DMS 273 (cell line): Measurements from ENCODE around the gene RBKS.

Experiments used
- DNase-seq: peaks from one replicate; lab custom pipeline; 2025; ENCODE audit not compliant: unreplicated experiment; lab: John Stamatoyannopoulos, UW

Gene RBKS

DNA sequence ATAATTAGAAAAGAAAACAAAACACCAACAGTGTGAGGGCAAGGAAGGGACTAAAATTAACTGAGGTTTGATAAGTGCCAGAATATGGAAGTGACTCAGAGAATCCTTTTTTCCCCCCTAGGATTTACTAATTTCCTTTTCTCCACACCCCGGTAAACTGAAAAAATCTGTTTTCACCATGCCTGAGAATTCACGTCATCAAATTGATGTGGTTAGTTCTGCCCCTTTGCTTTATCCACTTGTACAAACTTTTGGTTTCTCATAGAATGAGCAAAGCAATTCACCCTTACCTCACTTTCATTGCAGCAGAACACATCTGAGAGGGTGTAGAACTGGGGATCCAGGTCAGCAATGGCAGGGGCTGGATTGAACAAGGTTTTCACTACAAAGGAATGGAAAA is 57.8 kb downstream of the RBKS start:
- DNase-seq, result no peak

GRCh38 chr2:27831279-27832050 is 58.7 kb downstream of the RBKS start:
- DNase-seq, result no peak

DNA sequence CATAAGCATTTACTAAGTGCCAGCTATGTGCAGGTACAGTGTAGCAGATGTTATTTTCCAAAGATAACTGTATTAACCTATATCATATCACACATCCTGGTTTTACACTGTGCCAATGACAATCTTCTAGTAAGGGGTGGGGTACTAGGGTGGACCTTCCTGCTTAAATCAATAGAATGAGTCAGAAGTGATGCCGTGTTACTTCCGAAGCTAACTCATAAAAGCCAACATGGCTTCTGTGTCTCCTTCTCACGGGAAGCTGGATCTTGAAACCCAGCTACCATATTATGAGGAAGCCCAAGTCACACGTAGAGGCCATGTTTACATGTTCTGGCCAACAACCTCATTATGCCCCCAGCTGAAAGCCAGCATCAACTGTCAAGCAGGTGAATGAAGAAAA is 59.5 kb downstream of the RBKS start:
- no peak for DNase-seq

- DNase-seq, result no peak
Observed at GRCh38 chr2:27829791-27830190, 60.4 kb downstream of the RBKS start.

GRCh38 chr2:27828305-27828704 is 61.9 kb downstream of the RBKS start:
- DNase-seq, result no peak

DNA sequence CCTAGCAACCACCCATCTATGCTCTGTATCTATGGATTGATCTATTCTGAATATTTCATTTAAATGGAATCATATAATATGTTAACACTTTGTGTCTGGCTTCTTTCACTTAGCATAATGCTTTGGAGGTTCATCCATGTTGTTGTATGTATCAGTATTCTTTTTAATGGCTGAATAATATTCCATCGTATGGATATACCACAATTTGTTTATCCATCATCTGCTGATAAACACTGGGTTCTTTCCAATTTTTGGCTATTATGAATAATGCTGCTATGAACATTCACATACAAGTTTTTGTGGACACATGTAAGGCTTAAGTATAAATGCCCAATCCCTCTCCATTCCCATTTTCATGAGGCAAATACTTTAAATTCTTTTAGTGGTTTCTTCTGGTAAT is 65.8 kb downstream of the RBKS start:
- no peak for DNase-seq

GRCh38 chr2:27823569-27823968 is 66.6 kb downstream of the RBKS start:
- no peak for DNase-seq

DNA sequence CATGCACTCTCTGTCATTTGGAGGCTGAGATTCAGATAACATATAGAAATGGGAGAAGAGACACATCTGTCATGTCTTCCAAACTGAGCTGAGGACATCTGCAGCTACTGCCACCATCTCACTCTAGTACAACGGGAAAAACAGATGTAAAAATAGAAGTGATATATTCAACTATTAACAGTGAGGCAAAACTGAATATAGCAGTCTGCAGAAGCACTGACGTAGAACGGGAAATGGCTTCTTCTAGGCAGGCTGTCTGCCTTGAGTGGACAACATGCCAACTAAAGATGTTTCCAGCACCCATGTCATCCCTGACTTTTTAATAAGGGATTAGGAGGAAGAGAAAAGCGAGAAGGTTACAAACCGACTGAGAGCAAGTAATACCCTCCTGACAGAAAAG is 67.1 kb downstream of the RBKS start:
- no peak for DNase-seq

DNA sequence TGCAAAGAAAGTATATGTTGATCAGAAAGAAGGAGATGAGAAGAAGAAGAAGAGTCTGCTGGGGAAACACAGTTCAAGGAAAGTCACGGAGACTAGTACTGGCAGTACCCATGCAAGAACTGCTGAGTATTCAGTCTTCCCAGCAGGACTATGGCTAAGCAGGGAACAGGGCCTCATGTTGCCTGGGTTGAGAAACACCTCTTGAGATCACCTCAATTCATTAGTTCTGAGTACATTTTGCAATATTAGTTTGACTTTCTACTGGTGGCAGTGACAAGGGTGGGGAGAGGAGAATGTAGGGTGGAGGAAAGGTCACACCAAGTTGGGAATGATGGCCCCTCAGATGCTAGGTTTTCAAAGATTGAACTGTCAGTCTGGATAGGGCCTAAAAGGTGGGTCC is 68.1 kb downstream of the RBKS start:
- no peak for DNase-seq

DNA sequence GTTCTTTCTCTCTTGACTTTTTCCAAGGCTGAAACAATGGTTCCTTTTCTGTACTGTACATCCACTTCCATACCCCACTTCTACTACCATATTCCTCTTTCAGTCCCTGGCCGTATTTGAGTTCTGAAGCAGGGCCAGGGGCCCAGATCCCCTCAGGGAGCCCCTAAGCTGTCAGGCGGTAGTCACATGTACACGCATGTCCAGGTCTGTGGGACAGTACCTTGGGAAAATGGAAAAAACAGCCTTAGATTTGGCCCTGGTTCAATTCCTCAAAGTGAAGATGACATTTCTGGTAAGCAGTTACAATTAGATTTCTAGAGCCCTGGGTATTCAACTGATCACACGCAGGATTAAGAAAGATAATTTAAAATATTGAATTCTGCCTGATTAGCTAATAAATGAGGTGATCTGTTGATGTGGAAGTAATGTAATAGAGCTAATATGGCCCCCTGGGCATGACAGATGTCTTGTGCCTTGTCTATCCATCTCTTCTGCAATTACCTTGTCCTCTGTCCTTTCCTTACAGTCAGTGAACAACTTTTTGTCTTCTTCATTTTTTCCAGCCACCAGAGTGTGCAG is 74.2 kb downstream of the RBKS start:
- no peak for DNase-seq

DNA sequence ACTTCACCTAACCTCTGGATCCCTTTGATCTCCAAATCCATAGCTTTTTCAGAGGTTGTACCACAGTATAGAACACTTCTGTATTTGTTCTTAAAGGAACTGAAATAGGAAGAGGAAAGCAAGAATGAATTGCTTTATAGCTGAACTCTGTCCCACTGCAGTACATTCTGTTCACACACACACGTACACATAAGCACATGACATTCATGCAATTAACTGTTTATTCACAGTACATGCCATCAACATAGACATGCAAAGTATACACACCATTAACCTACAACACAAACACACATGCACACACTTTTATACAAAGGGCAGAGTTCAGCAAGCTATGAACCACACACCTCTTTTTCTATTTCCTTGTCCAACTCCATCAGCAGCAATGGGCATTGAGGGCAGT is 75.4 kb downstream of the RBKS start:
- DNase-seq, result no peak

DNA sequence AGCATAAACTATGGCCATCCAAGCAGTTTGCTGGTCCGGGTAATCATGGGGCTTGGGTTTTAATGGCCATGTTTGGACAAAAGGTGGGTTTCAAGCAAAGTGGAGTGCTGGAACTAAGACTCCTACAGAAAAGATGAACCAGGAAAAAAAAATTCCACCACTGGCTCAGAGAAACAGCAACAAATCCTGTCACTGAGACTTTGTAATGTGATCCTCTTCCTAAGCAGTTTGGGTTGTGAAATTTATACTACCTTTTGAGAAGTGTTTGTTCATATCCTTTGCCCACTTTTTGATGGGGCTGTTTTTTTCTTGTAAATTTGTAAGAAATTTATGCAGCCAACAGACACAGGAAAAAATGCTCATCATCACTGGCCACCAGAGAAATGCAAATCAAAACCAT is 78.4 kb downstream of the RBKS start:
- no peak for DNase-seq

DNA sequence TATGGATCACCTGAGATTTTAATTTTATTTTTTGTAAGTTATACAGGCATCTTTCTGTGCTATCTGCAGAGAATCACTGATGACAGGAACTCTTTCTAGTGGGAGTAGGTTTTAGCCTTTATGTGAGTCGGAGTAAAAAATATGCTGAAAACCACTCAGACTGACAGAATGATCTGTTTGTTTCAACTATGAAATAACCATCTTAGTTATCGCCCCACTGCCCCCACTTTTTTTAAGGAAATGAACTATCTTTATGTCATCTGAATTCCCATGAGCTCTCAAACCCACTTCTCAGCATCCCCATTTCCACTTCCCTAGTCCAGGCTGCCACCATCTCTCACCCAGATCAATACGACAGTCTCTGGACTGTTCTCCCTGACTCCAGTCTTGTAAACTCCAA is 79.7 kb downstream of the RBKS start:
- no peak for DNase-seq

- no peak for DNase-seq
Observed at GRCh38 chr2:27809761-27810241, 80.4 kb downstream of the RBKS start.

DNA sequence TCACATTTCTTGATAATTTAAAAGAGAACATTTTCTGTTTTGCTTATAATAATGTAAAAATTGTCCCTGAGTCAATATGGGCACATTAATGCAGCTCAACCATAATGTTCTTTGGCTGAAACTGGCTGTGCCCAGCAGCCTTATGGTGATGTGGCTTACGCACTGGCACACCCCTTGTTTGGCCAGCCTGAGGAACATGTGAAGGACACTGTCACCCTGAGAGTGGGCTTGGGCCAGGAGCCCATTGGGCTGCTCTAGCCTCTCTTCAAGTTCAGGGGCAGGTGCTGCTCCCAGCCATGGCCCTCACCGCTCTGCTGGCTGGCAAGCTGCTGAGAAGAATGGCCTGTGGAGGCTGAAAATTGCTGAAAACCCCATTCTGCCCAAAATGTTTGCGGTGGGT is 81.2 kb downstream of the RBKS start:
- no peak for DNase-seq

DNA sequence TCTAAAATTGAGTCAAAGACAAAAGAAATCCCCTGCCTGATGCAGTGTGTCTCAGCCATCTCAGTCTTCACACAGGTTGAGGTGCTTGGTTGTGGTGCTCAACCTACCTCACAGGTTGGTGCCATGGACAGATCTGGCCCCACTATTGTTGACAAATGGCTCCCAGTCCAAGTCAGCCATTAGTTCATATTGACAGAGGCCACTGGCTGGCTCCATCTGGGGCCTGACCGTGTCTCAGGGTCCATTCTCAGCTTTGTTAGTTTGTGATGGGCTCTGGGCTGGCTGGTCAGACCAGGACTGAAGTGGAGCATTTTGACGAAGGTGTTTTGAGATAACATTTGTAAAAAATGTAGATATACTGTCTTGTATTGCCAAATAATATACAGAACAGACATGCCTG is 81.8 kb downstream of the RBKS start:
- DNase-seq, result no peak

- peak; percentile 57 for DNase-seq
Observed at GRCh38 chr2:27807476-27807875, 82.7 kb downstream of the RBKS start.

GRCh38 chr2:27806311-27807059 is 83.7 kb downstream of the RBKS start:
- DNase-seq, result no peak

DNA sequence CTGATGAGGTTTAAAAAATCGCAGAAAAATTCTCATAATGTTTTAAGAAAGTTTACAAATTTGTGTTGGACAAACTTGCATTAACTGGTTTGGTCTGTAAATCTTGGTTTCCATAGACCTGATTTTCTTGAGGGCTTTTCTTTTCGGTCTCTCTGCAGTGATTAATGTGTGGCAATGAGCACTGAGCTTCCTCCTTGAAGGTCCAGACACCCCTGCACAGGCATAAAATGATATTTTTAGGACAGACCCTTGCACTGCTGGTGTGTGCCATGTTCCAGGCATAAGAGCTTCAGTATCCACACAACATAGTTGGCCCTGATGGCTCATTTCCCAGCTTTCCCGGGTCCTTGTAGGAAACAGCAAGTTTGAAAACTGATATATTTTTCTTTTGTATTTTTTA is 85.0 kb downstream of the RBKS start:
- DNase-seq, result no peak

DNA sequence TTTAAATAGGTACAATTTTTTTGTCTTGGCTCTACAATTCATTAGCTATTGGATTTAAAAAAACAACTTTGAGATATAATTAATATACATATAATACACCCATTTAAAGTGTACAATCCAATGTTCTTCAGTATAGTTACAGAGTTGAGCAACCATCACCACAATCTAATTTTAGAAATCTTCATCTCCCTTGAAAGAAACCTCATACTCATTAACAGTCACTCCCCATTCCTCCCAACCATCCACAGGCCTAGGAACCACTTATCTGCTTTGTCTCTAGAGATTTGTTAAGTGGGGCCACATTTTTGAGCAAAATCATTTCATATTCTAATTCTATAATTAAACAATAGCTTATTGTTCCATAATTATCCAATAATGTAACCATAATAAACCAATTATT is 86.0 kb downstream of the RBKS start:
- DNase-seq, result no peak

GRCh38 chr2:27803046-27803445 is 87.1 kb downstream of the RBKS start:
- DNase-seq, result no peak

DNA sequence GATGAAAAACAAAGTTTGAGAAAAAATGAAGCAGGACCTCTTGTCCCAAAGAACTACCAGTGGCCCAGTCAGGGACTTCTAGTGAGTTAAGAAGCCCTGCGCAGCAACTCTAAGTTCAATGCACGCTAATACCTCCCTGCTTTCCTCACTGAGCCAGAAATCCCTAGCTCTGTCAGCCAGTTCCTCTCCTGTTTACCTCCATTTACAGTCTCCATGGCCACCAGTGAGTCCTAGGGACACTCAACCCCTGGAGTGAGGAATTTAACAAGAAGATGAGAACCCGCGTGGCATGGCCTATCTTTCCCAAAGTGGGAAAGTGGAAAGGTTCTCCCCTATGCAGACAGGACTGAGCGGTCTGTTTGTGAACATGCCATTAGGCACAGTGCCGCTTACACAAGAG is 87.6 kb downstream of the RBKS start:
- no peak for DNase-seq
